ENCODE data around the gene CPNE8.

DNA sequence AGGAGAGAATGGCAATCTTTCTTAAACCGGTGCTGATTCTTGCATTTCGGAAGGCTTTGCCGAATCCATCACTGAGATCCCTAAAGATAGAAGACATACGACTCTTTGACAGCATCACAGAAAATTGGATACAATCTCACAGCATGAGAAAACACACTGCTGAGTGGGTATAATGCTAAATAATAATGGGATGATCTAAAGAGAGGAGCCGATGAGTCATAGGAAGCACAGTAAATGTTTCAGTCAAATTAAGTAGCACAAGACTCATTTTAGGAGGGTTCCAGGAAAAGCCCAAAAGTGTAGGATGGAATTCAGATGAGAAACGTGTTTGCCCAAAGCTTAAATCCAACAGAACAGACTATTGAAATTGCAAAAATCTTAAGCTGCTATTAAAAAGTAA, 81.7 kb downstream of the CPNE8 start:
- TF ChIP-seq, protein P1, sequence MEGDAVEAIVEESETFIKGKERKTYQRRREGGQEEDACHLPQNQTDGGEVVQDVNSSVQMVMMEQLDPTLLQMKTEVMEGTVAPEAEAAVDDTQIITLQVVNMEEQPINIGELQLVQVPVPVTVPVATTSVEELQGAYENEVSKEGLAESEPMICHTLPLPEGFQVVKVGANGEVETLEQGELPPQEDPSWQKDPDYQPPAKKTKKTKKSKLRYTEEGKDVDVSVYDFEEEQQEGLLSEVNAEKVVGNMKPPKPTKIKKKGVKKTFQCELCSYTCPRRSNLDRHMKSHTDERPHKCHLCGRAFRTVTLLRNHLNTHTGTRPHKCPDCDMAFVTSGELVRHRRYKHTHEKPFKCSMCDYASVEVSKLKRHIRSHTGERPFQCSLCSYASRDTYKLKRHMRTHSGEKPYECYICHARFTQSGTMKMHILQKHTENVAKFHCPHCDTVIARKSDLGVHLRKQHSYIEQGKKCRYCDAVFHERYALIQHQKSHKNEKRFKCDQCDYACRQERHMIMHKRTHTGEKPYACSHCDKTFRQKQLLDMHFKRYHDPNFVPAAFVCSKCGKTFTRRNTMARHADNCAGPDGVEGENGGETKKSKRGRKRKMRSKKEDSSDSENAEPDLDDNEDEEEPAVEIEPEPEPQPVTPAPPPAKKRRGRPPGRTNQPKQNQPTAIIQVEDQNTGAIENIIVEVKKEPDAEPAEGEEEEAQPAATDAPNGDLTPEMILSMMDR (IDR thresholded peaks at IDR 0.05): no peak
- TF ChIP-seq POLR2A (IDR thresholded peaks at IDR 0.05): no peak

Measured in prostate gland (tissue), 2 donors.